H1 (cell line): ENCODE measurements around the gene AGFG2. TPM values are rescaled to one million over a fixed set of nuclear protein-coding genes. Genes with fewer than 3 reads are reported as not detected.

Source experiments
- CEBPB ChIP-seq: IDR thresholded peaks from 2 replicates; pipeline ENCODE4 v1.6.1; 2012; ENCODE audit warnings: low read depth, low read length
- CHD7 ChIP-seq: fragments of 300-600 bp; sonication (generic); IDR thresholded peaks from 2 replicates; pipeline ENCODE4 v1.7.1; 2012; ENCODE audit warnings: low read length, moderate library complexity, mild to moderate bottlenecking, inconsistent platforms; ENCODE audit not compliant: insufficient replicate concordance
- EGR1 ChIP-seq: IDR thresholded peaks from 2 replicates; pipeline ENCODE4 v1.6.1; 2011; ENCODE audit warnings: low read depth, low read length, borderline replicate concordance
- HDAC2 ChIP-seq, 2 experiments: fragments of 300-600 bp in 1 of 2; sonication (generic) in 1 of 2; IDR thresholded peaks; 2 replicates each; pipeline ENCODE4 v1.6.1; 2011 to 2012; ENCODE audit warnings: low read depth in 2 of 2, low read length in 2 of 2, mild to moderate bottlenecking in 2 of 2, moderate library complexity in 2 of 2, borderline replicate concordance in 1 of 2, inconsistent platforms in 1 of 2
- HDAC6 ChIP-seq: IDR thresholded peaks from one replicate; pipeline ENCODE4 v1.7.1; 2012; ENCODE audit warnings: low read depth, mild to moderate bottlenecking, inconsistent platforms, low read length, moderate library complexity
- RFX5 ChIP-seq: IDR thresholded peaks from 2 replicates; pipeline ENCODE4 v1.6.1; 2011; ENCODE audit warnings: low read depth, low read length, improper control_type of control experiment, borderline replicate concordance
- RXRA ChIP-seq: IDR thresholded peaks from 2 replicates; pipeline ENCODE4 v1.6.1; 2011; ENCODE audit warnings: low read depth, mild to moderate bottlenecking, low read length, moderate library complexity; ENCODE audit not compliant: insufficient read depth
- SAP30 ChIP-seq: fragments of 300-600 bp; sonication (generic); IDR thresholded peaks from 2 replicates; pipeline ENCODE4 v1.7.1; 2012; ENCODE audit warnings: low read length, moderate library complexity, mild to moderate bottlenecking, inconsistent platforms; ENCODE audit not compliant: insufficient read depth, insufficient replicate concordance
- SP4 ChIP-seq: IDR thresholded peaks from 2 replicates; pipeline ENCODE4 v1.6.1; 2012; ENCODE audit warnings: low read length, inconsistent platforms
- TBP ChIP-seq: IDR thresholded peaks from 2 replicates; pipeline ENCODE4 v1.6.1; 2011; ENCODE audit warnings: low read depth, low read length, improper control_type of control experiment
- TCF12 ChIP-seq: IDR thresholded peaks from 2 replicates; pipeline ENCODE4 v1.6.1; 2011; ENCODE audit warnings: low read depth, mild to moderate bottlenecking, low read length
- ZNF274 ChIP-seq: IDR thresholded peaks from 2 replicates; pipeline ENCODE4 v1.7.0; 2012; ENCODE audit warnings: low read length, borderline replicate concordance; ENCODE audit errors: extremely low read depth
- polyA plus RNA-seq, 7 experiments: library from polyadenylated mRNA; depleted of rRNA in 3 of 7; stranded (reverse) in 5 of 7; unstranded in 2 of 7; fragments of >200 nt in 5 of 7; fragments of 200-250 nt in 2 of 7; gene quantifications; 1 replicate in 5 of 7; 2 replicates in 1 of 7; 4 replicates in 1 of 7; pipeline versions ENCODE4 v1.2.1 to v1.2.3, GENCODE V29; 2011 to 2013; ENCODE audit warnings: missing spikeins in 2 of 7, mixed read lengths in 2 of 7
- total RNA-seq: library from RNA; stranded (reverse); fragmentation: NEBNext Ultra II Directional; extraction: Animal tissue kit (Norgen Biotek cat#: 25700); gene quantifications from 2 replicates; pipeline ENCODE4 v1.2.1, GENCODE V29; 2021

Gene AGFG2
- total and polyA plus RNA-seq, 2 of the 8 experiments (the other 6 are each of a cell fraction or from before 2014, with no cell fraction given): 7.6 to 11.2 TPM

GRCh38 chr7:100591596-100591995 lies 52.6 kb downstream of the AGFG2 start (continued):
- TF ChIP-seq CHD7: no peak
- TF ChIP-seq RXRA: no peak
- TF ChIP-seq SAP30: no peak
- TF ChIP-seq EGR1: no peak
- TF ChIP-seq HDAC6: no peak
- TF ChIP-seq RFX5: no peak
- TF ChIP-seq CEBPB: no peak
- no peak for TF ChIP-seq ZNF274
- no peak for TF ChIP-seq TBP
- TF ChIP-seq TCF12: no peak
- TF ChIP-seq HDAC2 (IDR thresholded peaks at IDR 0.05; ENCODE audit: borderline replicate concordance in 1 of 2, low read depth in 2 of 2, low read length in 2 of 2): no peak
- no peak for TF ChIP-seq SP4
- TF ChIP-seq, all 59 proteins: peak for 0
